Measurements from ENCODE around the gene NGFR.

- no peak for TF ChIP-seq POLR2A (IDR thresholded peaks at IDR 0.05)
- no peak for TF ChIP-seq EP300 (IDR thresholded peaks at IDR 0.05)
- no peak for TF ChIP-seq CTCF (IDR thresholded peaks at IDR 0.05)
Observed at GRCh38 chr17:49502254-49502653, 7.2 kb downstream of the NGFR start.
